ENCODE results near the gene DHRSX. TPM values are rescaled to one million over a fixed set of nuclear protein-coding genes. Genes with fewer than 3 reads are reported as not detected.

The DHRSX gene
- total RNA-seq, 2 donors from 2014 or later, result 14.8 to 46.5 TPM

DNA sequence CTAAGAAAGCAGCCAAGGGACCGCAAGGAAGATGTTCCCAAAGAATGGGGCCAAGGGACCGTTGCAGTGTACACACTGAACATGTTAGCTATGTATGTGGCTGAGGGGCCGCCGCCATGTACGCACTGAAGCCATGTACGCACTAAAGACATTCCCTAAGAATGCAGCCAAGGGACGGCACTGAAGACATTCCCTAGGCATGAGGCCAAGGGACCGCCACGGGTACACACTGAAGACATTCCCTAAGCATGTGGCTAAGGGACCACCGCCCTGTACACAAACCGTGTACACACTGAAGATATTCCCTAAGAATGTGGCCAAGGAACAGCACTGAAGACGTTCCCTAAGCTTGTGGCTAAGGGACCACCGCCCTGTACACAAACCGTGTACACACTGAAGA is 54.0 kb downstream of the DHRSX start:
- 92 to 96% methylated on average over 11 to 14 of the region's 14 CpGs for WGBS, 2 donors
- H3K4me3 ChIP-seq, result no peak overlapping the region
- intact Hi-C loops (cut with DNase I), result no loop called here
- TF ChIP-seq, protein P1, sequence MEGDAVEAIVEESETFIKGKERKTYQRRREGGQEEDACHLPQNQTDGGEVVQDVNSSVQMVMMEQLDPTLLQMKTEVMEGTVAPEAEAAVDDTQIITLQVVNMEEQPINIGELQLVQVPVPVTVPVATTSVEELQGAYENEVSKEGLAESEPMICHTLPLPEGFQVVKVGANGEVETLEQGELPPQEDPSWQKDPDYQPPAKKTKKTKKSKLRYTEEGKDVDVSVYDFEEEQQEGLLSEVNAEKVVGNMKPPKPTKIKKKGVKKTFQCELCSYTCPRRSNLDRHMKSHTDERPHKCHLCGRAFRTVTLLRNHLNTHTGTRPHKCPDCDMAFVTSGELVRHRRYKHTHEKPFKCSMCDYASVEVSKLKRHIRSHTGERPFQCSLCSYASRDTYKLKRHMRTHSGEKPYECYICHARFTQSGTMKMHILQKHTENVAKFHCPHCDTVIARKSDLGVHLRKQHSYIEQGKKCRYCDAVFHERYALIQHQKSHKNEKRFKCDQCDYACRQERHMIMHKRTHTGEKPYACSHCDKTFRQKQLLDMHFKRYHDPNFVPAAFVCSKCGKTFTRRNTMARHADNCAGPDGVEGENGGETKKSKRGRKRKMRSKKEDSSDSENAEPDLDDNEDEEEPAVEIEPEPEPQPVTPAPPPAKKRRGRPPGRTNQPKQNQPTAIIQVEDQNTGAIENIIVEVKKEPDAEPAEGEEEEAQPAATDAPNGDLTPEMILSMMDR (IDR thresholded peaks at IDR 0.05), result no peak
- TF ChIP-seq POLR2A (IDR thresholded peaks at IDR 0.05), result no peak
- no peak overlapping the region for H3K27ac ChIP-seq
- H3K36me3 ChIP-seq (replicated peaks in 1 of 2; ENCODE audit: insufficient read depth in 1 of 2, low read depth in 2 of 2), result no peaks in the 10 kb centered on the region
- no peaks in the 10 kb centered on the region for H3K4me1 ChIP-seq
- H3K27me3 ChIP-seq, result no peaks in the 10 kb centered on the region
- DNase-seq (no peak), ATAC-seq (no peak)
- H3K9me3 ChIP-seq, result no peaks in the 10 kb centered on the region

DNA sequence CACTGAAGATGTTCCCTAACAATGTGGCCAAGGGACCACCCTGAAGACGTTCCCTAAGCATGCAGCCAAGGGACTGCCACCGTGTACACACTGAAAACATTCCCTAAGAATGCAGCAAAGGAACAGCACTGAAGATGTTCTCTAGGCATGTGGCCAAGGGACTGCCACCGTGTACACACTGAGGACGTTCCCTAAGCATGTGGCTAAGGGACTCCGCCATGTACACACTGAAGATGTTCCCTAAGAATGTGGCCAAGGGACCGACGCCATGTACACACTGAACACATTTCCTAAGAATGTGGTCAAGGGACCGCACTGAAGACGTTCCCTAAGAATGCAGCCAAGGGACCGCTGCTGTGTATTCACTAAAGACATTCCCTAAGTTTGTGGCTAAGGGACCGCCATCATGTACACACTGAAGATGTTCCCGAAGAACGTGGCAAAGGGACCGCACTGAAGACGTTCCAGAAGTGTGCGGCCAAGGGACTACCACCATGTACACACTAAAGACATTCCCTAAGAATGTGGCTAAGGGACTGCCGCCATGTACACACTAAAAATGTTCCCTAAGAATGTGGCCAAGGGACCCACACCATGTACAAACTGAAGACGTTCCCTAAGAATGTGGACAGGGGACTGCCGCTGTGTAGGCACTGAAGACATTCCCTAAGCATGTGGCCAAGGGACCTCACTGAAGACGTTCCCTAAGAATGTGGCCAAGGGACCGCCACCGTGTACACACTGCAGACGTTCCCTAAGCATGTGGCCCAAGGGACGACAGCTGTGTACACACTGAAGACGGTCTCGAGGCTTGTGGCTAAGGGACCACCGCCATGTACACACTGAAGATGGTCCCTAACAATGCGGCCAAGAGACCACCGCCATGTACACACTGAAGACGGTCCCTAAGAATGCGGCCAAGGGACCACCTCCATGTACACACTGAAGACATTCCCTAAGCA is 54.8 kb downstream of the DHRSX start:
- no peak for ATAC-seq
- intact Hi-C loops (cut with DNase I), result no loop called here

DNA sequence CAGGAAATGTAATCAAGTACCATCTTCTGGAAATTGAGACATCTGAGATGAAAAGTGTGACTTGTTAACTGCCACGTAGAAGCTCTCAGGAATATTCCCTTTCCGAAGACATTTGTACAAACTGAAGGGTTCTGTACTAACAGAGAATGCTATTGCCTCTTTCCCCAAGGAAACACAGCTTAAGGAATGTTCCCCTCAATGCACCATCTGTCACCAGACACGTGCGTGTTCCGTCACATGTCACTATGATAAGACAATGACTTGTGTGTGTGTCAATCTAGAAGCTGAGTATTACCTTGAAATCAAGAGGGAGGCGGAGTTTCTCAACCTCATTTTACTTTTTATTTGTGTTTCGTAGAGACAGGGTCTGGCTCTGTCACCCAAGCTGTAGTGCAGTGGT is 58.1 kb downstream of the DHRSX start:
- no peaks in the 10 kb centered on the region for H3K27me3 ChIP-seq
- intact Hi-C loops (cut with DNase I), result no loop called here
- TF ChIP-seq POLR2A (IDR thresholded peaks at IDR 0.05), result no peak
- TF ChIP-seq, protein P1 (IDR thresholded peaks at IDR 0.05), result no peak
- H3K27ac ChIP-seq, result no peak overlapping the region
- 60 to 81% methylated on average over 7 of the region's 7 CpGs for WGBS, 2 donors
- H3K9me3 ChIP-seq, result no peaks in the 10 kb centered on the region
- ATAC-seq, result no peak
- H3K36me3 ChIP-seq (replicated peaks in 1 of 2; ENCODE audit: insufficient read depth in 1 of 2, low read depth in 2 of 2), result peaks cover 0 to 2% of the 10 kb centered on the region in 2 donors
- no peak for DNase-seq
- H3K4me3 ChIP-seq, result no peak overlapping the region
- no peaks in the 10 kb centered on the region for H3K4me1 ChIP-seq

More for the DNA sequence above, 54.8 kb downstream of the DHRSX start:
- H3K4me1 ChIP-seq, result no peaks in the 10 kb centered on the region
- no peak for DNase-seq
- no peaks in the 10 kb centered on the region for H3K36me3 ChIP-seq (replicated peaks in 1 of 2; ENCODE audit: insufficient read depth in 1 of 2, low read depth in 2 of 2)
- no peaks in the 10 kb centered on the region for H3K27me3 ChIP-seq
- 87 to 91% methylated on average over 29 to 31 of the region's 31 CpGs for WGBS, 2 donors
- no peak overlapping the region for H3K27ac ChIP-seq
- H3K4me3 ChIP-seq, result no peak overlapping the region
- no peak for TF ChIP-seq POLR2A (IDR thresholded peaks at IDR 0.05)
- TF ChIP-seq, protein P1 (IDR thresholded peaks at IDR 0.05), result no peak
- no peaks in the 10 kb centered on the region for H3K9me3 ChIP-seq

DNA sequence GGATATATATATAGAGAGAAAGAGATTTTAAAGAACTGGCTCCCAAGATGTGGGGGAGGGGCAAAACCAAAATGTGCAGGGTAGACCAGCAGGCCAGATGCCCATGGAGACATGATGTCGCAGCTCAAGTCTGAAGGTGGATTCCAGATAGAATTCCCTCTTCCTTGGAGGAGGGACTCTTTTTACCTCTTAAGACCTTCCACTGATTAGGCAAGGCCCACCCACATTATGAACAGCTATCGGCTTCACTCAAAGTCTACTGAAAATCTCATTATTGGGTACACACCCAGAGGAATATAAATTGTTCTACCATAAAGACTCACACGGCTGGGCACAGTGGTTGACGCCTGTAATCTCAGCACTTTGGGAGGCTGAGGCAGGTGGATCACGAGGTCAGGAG is 59.3 kb downstream of the DHRSX start:
- no peak for TF ChIP-seq POLR2A (IDR thresholded peaks at IDR 0.05)
- TF ChIP-seq, protein P1 (IDR thresholded peaks at IDR 0.05), result no peak
- no peaks in the 10 kb centered on the region for H3K9me3 ChIP-seq
- H3K4me3 ChIP-seq, result no peak overlapping the region
- intact Hi-C loops (cut with DNase I), result no loop called here
- ATAC-seq (no peak), DNase-seq (no peak)
- no peaks in the 10 kb centered on the region for H3K27me3 ChIP-seq
- H3K4me1 ChIP-seq, result no peaks in the 10 kb centered on the region
- 85 to 95% methylated on average over 5 of the region's 5 CpGs for WGBS, 2 donors
- peaks cover 0 to 2% of the 10 kb centered on the region in 2 donors for H3K36me3 ChIP-seq (replicated peaks in 1 of 2; ENCODE audit: insufficient read depth in 1 of 2, low read depth in 2 of 2)
- no peak overlapping the region for H3K27ac ChIP-seq
